Brain microvascular endothelial cell (primary cell): Measurements from ENCODE around the gene GIPR.
A peak's percentile ranks its signal among the peaks of the same experiment; 100 is the strongest.

Experiments used
- DNase-seq: peaks from one replicate; pipeline ENCODE4 v3.0.0-alpha.2; 2020
- H3K27ac ChIP-seq: fragments of 250-450 bp; sonication (Bioruptor Pico); 2 replicates; pipeline ENCODE4 v1.5.1; 2020; ENCODE audit warnings: mild to moderate bottlenecking, moderate library complexity
- H3K27me3 ChIP-seq: fragments of 250-450 bp; sonication (Bioruptor Pico); replicated peaks from 2 replicates; pipeline ENCODE4 v1.5.1; 2020; ENCODE audit warnings: mild to moderate bottlenecking
- H3K36me3 ChIP-seq: fragments of 250-450 bp; sonication (Bioruptor Pico); replicated peaks from 2 replicates; pipeline ENCODE4 v1.5.1; 2020; ENCODE audit warnings: mild to moderate bottlenecking
- H3K4me3 ChIP-seq: 2 replicates; pipeline ENCODE4 v1.5.1; 2011; ENCODE audit warnings: low read depth, mild to moderate bottlenecking, control low read depth, low read length, moderate library complexity
- CTCF ChIP-seq: IDR thresholded peaks from 2 replicates; pipeline ENCODE4 v1.5.1; 2011; ENCODE audit warnings: low read depth, mild to moderate bottlenecking, moderate library complexity, low read length, control low read depth, inconsistent platforms; ENCODE audit errors: missing control alignments
- in situ Hi-C: cut with HindIII; loops from 2 replicates; pipeline ENCODE4 v1.10.0; 2017; ENCODE audit warnings: low sequenced_read_pairs, low pct_ligation_motif_present

GIPR gene

GRCh38 chr19:45653634-45654033 is 14.4 kb upstream of the GIPR start:
- no peaks in the 10 kb centered on the region for H3K27me3 ChIP-seq

GRCh38 chr19:45655073-45655472 is 12.9 kb upstream of the GIPR start:
- DNase-seq = no peak
- H3K36me3 ChIP-seq = no peaks in the 10 kb centered on the region
- in situ Hi-C loops = no loop called here
- H3K27me3 ChIP-seq = no peaks in the 10 kb centered on the region
- H3K27ac ChIP-seq = no peak overlapping the region
- no peak for TF ChIP-seq CTCF
- no peak overlapping the region for H3K4me3 ChIP-seq

More at GRCh38 chr19:45653634-45654033, 14.4 kb upstream of the GIPR start:
- in situ Hi-C loops = no loop called here
- H3K4me3 ChIP-seq = no peak overlapping the region
- no peak for DNase-seq
- no peaks in the 10 kb centered on the region for H3K36me3 ChIP-seq
- H3K27ac ChIP-seq = no peak overlapping the region
- TF ChIP-seq CTCF = no peak

- DNase-seq = no peak
- in situ Hi-C loops = no loop called here
- peaks cover 2% of the 10 kb centered on the region for H3K27me3 ChIP-seq
These were observed 10.4 kb upstream of the GIPR start for GRCh38 chr19:45657520-45658167.

GRCh38 chr19:45659096-45659729 is 8.8 kb upstream of the GIPR start:
- Histone ChIP-seq H3K4me3 (no peak overlapping the region), H3K27me3 (peaks cover 2% of the 10 kb centered on the region), H3K36me3 (no peaks in the 10 kb centered on the region), H3K27ac (no peak overlapping the region)
- in situ Hi-C loops = no loop called here
- peak; percentile 6 for TF ChIP-seq CTCF
- DNase-seq = no peak

More at GRCh38 chr19:45657520-45658167, 10.4 kb upstream of the GIPR start:
- no peak for TF ChIP-seq CTCF
- Histone ChIP-seq H3K27ac (no peak overlapping the region), H3K36me3 (no peaks in the 10 kb centered on the region), H3K4me3 (no peak overlapping the region)

GRCh38 chr19:45660636-45661035 is 7.4 kb upstream of the GIPR start:
- no peaks in the 10 kb centered on the region for H3K36me3 ChIP-seq
- no peak for TF ChIP-seq CTCF
- no peak overlapping the region for H3K27ac ChIP-seq
- H3K4me3 ChIP-seq = no peak overlapping the region
- H3K27me3 ChIP-seq = peaks cover 2% of the 10 kb centered on the region
- DNase-seq = no peak
- in situ Hi-C loops = no loop called here
